ENCODE results near the gene CABLES1.

Gene CABLES1

DNA sequence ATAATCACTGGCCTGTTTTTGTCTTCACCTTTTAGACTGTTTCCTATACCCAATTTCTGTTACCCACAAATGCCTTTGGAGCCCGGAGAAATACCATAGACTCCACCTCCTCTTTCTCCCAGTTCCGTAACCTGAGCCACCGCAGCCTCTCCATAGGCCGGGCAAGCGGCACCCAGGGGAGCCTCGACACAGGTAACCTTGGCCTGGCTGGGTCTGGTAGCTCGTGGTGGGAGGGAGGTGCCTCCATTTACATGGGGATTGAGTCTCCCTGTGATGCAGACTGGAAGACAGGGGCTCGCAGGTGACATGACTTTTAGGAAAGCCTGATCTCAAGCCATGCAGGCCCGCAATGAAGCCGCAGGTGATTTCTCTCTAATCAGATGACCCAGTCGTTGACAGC lies 100.6 kb downstream of the CABLES1 start:
- in situ Hi-C loops (cut with HindIII; ENCODE audit: low sequenced_read_pairs) = no loop called here

DNA sequence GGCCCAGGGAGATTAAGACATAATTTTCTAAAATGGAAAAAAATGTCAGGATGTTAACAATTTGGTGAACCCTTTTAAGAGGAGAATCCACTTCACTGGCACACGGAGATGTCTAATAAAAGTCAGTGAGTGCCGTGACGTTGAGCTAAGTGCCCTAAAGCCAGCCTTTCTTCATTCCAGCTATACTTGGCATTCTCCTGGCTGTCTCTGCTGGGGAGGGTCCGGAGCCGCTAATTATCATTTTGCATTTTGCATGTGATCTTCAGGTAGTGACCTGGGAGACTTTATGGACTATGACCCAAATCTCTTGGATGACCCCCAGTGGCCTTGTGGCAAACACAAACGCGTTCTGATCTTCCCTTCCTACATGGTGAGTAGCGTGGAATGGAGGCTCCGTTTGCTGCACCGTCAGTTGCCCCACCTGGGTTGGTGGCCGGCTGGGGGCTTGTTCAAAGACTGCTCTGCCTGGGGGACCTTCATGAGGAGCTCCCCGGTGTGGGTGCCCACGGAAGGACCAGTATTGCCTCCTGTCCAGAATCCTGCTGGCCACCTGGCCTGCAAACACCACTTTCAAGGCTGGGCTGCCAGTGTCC lies 101.7 kb downstream of the CABLES1 start:
- in situ Hi-C loops (cut with HindIII; ENCODE audit: low sequenced_read_pairs) = no loop called here
- no peak overlapping the region for H3K4me3 ChIP-seq (ENCODE audit: low read depth, low read length)
- TF ChIP-seq, protein P1, sequence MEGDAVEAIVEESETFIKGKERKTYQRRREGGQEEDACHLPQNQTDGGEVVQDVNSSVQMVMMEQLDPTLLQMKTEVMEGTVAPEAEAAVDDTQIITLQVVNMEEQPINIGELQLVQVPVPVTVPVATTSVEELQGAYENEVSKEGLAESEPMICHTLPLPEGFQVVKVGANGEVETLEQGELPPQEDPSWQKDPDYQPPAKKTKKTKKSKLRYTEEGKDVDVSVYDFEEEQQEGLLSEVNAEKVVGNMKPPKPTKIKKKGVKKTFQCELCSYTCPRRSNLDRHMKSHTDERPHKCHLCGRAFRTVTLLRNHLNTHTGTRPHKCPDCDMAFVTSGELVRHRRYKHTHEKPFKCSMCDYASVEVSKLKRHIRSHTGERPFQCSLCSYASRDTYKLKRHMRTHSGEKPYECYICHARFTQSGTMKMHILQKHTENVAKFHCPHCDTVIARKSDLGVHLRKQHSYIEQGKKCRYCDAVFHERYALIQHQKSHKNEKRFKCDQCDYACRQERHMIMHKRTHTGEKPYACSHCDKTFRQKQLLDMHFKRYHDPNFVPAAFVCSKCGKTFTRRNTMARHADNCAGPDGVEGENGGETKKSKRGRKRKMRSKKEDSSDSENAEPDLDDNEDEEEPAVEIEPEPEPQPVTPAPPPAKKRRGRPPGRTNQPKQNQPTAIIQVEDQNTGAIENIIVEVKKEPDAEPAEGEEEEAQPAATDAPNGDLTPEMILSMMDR (IDR thresholded peaks at IDR 0.05; ENCODE audit: low read depth, low read length, missing control alignments) = no peak
- no peak for DNase-seq (ENCODE audit: low read depth)

More for the DNA sequence above, 100.6 kb downstream of the CABLES1 start:
- DNase-seq (ENCODE audit: low read depth) = no peak
- TF ChIP-seq, protein P1 (IDR thresholded peaks at IDR 0.05; ENCODE audit: low read depth, low read length, missing control alignments) = no peak
- H3K4me3 ChIP-seq (ENCODE audit: low read depth, low read length) = no peak overlapping the region

DNA sequence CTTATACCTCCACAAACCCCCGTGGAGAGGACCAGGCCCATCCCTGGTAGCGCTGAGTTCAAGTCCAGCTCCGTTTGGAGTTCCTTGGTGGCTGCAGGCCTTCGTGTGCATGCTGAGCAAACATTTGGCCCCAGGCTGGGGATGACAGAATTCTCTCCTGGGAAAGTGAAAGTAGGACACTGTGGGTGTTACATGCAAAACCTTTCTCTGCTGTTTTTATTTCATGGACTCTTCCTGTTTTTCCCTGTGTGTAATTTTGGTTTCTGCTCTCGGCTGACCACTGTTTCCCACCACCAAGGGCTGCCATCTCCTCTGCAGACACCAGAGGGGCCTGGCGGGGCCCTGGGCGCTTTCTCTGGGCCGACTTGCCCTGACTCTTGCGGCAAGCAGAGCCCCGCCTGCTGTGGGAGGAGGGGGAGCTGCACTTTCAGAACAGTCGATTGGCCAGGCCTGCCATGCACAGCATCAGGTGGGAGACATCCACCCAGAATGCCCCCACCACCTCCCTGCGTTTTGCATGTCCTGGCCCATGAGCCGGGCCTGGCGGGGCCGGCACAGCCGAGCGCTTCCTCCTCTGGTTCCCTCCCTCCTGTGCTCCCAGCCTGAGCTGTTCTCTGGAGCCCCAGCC lies 102.4 kb downstream of the CABLES1 start:
- TF ChIP-seq, protein P1 (IDR thresholded peaks at IDR 0.05; ENCODE audit: low read depth, low read length, missing control alignments) = peak; percentile 34
- no peak for DNase-seq (ENCODE audit: low read depth)
- in situ Hi-C loops (cut with HindIII; ENCODE audit: low sequenced_read_pairs) = no loop called here
- no peak overlapping the region for H3K4me3 ChIP-seq (ENCODE audit: low read depth, low read length)

DNA sequence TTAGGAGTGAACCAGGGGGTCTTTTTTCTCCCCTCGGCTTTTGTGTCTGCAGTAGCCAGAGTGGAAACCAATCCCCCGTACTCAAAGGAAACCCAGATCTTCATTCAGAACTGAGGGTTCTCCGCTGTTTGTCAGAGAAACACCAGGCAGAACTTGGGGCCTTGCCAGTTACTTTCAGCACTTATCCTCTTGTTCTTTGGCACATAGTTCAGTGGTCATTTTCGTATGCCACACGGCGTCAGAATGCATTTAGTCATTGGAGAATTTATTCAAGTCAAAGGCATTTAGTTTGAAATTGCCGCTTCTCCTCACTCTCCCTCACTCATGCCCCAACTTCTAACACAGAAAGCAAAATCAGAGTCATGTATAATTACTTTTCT lies 102.9 kb downstream of the CABLES1 start:
- TF ChIP-seq, protein P1 (IDR thresholded peaks at IDR 0.05; ENCODE audit: low read depth, low read length, missing control alignments) = no peak
- no peak overlapping the region for H3K4me3 ChIP-seq (ENCODE audit: low read depth, low read length)
- DNase-seq (ENCODE audit: low read depth) = peak; percentile 69
- in situ Hi-C loops (cut with HindIII; ENCODE audit: low sequenced_read_pairs) = no loop called here

DNA sequence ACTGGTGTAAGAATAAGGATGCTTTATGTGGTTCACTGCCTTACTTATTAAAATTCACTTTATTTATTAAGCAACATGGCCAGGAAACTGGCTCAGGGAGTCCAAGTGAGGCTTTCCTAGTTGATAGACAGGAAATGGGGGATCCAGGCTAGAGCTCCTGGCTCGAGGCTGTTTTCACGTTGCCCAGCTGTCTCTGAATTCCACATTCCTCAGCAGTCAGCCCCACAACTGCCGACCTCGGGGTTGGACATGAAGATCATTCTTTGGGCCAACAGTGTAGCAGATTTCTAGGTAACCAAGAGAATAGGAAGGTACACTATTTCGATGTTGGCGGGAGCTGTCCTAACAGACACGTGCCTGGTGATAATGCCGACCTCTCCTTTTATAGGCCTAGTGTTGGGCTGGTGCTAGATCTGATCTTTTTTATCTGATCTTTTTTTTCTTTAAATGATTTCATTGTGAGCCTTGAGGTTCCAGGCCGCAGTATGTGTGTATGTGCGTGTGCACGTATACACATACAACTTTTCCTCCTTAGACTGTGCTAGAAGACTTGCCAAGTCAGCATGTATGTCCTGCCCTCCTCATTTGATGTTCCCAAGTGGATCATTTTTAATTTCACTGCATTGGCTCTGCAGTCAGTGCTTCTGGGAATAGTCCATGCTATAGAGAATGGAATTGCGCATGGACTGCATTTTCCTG lies 103.5 kb downstream of the CABLES1 start:
- DNase-seq (ENCODE audit: low read depth) = no peak
- no peak overlapping the region for H3K4me3 ChIP-seq (ENCODE audit: low read depth, low read length)
- in situ Hi-C loops (cut with HindIII; ENCODE audit: low sequenced_read_pairs) = no loop called here
- TF ChIP-seq, protein P1 (IDR thresholded peaks at IDR 0.05; ENCODE audit: low read depth, low read length, missing control alignments) = no peak

DNA sequence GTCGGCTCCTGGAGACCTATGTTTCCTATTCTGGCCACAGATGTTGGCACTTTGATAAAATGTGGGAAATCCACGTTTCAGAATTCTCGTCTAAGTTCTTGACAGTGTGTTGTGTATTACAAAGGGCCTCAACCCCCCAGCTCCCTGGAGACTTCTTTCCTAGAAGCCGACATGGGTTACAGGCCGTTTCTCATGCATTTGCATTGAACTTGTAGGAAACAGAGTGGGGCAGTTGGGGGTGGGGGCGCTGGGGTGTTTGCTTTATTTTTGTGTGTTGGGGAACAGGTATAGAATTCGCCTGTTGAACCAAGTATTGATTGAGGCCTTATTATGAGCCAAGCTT lies 104.0 kb downstream of the CABLES1 start:
- in situ Hi-C loops (cut with HindIII; ENCODE audit: low sequenced_read_pairs) = no loop called here
- TF ChIP-seq, protein P1 (IDR thresholded peaks at IDR 0.05; ENCODE audit: low read depth, low read length, missing control alignments) = no peak
- no peak overlapping the region for H3K4me3 ChIP-seq (ENCODE audit: low read depth, low read length)
- DNase-seq (ENCODE audit: low read depth) = no peak

Measured in astrocyte of the cerebellum (primary cell).